Activated naive CD8-positive, alpha-beta T cell treated with anti-CD3 and anti-CD28 coated beads, Interleukin-2, amount 10 ng/mL, durations not matched to agents 7 days and 5 days (primary cell): ENCODE results near the gene NDUFS8. TPM values are rescaled to one million over a fixed set of nuclear protein-coding genes. Genes with fewer than 3 reads are reported as not detected.
"Not testable (repeated sequence)": the region's sequence is repeated elsewhere in the genome, so short reads cannot be mapped to it uniquely, and the experiment has no call there.

Source experiments
- ATAC-seq: fragments of 150-1000 bp; cut with Tn5 transposase; one replicate; pipeline ENCODE4 v1.10.0; 2021; ENCODE audit warnings: low read depth, moderate library complexity
- POLR2A ChIA-PET: fragments of 350-600 bp; sonication (Branson Sonifier 250); formaldehyde crosslinking; loops from one replicate; lab custom pipeline; 2021; ENCODE audit warnings: antibody characterized with exemption; lab: Charles Lee
- DNase-seq: peaks from one replicate; pipeline ENCODE4 v3.0.0; 2021
- H3K27ac Mint-ChIP-seq: one replicate; pipeline ENCODE4 v1.8.0; 2022; ENCODE audit warnings: mild to moderate bottlenecking, mixed read lengths
- H3K27me3 Mint-ChIP-seq: one replicate; pipeline ENCODE4 v1.8.0; 2022; ENCODE audit warnings: mild to moderate bottlenecking, moderate library complexity, mixed read lengths
- H3K36me3 Mint-ChIP-seq: one replicate; pipeline ENCODE4 v1.8.0; 2021; ENCODE audit warnings: mild to moderate bottlenecking, mixed read lengths
- H3K4me1 Mint-ChIP-seq: one replicate; pipeline ENCODE4 v1.8.0; 2021; ENCODE audit warnings: mixed read lengths
- H3K4me3 Mint-ChIP-seq: one replicate; pipeline ENCODE4 v1.8.0; 2022; ENCODE audit warnings: mild to moderate bottlenecking, moderate library complexity, mixed read lengths
- H3K9me3 Mint-ChIP-seq: one replicate; pipeline ENCODE4 v1.8.0; 2021; ENCODE audit warnings: mixed read lengths
- total RNA-seq, 2 experiments: library from RNA; stranded (reverse); gene quantifications; one replicate each; pipeline ENCODE4 v1.2.3, GENCODE V29; 2021

The NDUFS8 gene
- total RNA-seq, result 100 to 1,000 TPM; 117 to 128 TPM

DNA sequence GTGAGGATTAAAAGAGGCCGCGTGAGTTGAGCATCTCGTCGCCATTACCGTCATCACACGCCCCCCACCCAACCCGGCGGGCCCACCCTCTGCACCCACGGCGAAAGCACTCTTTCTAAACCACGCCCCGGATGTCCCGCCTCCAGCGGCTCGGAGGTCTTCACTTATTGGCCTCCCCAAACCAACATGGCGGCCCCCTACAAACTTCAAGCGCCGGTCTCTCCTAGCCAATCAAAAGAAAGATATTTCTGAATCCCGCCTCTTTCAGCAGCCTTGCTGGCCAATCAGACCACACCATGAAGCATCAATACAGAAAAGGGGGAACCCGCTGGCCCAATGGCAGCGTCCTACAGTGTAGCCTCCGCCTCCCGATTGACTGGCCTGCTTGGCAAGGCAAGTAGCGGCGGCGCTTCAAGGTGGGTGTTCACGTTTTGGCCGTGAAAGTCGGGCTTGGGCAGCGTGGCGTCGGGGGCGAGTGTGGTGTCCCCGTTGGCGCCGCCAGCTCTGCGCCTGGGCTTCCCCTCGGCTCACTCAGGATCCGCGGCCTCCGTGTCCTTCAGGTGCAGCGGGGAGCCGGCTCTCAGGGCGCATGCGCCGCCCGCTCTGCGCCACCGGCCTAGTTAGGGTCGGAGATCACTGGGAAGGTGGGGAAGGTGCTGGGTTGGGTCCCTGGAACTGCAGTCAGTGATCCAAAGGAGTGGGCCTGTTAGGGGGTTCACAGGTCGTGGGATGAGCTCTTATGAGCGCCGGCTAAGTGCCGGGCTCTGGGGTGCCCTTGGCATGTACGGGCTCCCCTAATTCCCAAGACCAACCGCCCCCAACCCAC, at the start of gene NDUFS8:
NDUFS8 (plus strand) TSS at position 364 of the 826 bp plus-strand sequence. CDS start 1,471 bp downstream, outside the sequence.
- Mint-ChIP-seq H3K27ac (peak within 1 kb of the TSS; percentile 98), H3K4me1 (peaks cover 21% of the 10 kb centered on the region), H3K27me3 (no peaks in the 10 kb centered on the region), H3K4me3 (peak within 1 kb of the TSS; percentile 97), H3K9me3 (no peaks in the 10 kb centered on the region), H3K36me3 (peaks cover 7% of the 10 kb centered on the region)
- DNase-seq, result peak; percentile 95
- POLR2A ChIA-PET, result interaction anchor here (0.6 to 2.5 kb wide), 2 partner anchors 9 to 95 kb away, joined by 4 to 15 read pairs; partner anchors contain the start of gene TCIRG1
- ATAC-seq, result peak; percentile 97

GRCh38 chr11:67981226-67981625, 49.3 kb upstream of the NDUFS8 start:
- ATAC-seq, H3K4me3 Mint-ChIP-seq, H3K9me3 Mint-ChIP-seq, H3K4me1 Mint-ChIP-seq, DNase-seq, POLR2A ChIA-PET, H3K36me3 Mint-ChIP-seq, H3K27me3 Mint-ChIP-seq, H3K27ac Mint-ChIP-seq: not testable (repeated sequence)

- H3K27ac Mint-ChIP-seq, POLR2A ChIA-PET, ATAC-seq, H3K4me3 Mint-ChIP-seq, H3K36me3 Mint-ChIP-seq, H3K4me1 Mint-ChIP-seq, H3K27me3 Mint-ChIP-seq, H3K9me3 Mint-ChIP-seq, DNase-seq: not testable (repeated sequence)
Measured at GRCh38 chr11:67982255-67982857, 48.1 kb upstream of the NDUFS8 start.

DNA sequence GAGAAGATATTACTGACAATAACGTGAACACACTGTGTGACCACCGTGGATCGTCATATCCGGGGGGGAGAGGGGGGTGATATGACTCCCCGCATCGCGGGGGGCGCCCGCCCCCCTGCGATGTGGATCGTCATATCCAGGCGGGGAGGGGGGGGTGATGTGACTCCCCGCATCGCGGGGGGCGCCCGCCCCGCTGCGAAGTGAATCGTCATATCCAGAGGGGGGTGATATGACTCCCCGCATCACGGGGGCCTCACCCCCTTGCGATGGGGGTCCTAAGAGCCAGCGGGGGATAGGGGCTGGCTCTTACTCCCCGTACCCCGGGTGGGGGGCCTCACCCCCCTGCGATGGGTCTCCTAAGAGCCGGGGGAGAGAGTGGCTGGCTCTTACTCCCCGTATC, 46.5 kb upstream of the NDUFS8 start:
- Mint-ChIP-seq H3K27ac (no peak overlapping the region), H3K4me3 (no peak overlapping the region), H3K9me3 (no peaks in the 10 kb centered on the region), H3K4me1 (no peaks in the 10 kb centered on the region), H3K27me3 (peaks cover 2% of the 10 kb centered on the region), H3K36me3 (no peaks in the 10 kb centered on the region)
- POLR2A ChIA-PET, result no interaction called here
- DNase-seq (no peak), ATAC-seq (no peak)

- H3K9me3 Mint-ChIP-seq, H3K4me1 Mint-ChIP-seq, DNase-seq, H3K27me3 Mint-ChIP-seq, ATAC-seq, H3K4me3 Mint-ChIP-seq, H3K36me3 Mint-ChIP-seq, H3K27ac Mint-ChIP-seq, POLR2A ChIA-PET: not testable (repeated sequence)
Measured at GRCh38 chr11:67985302-67985701, 45.2 kb upstream of the NDUFS8 start.

GRCh38 chr11:67990546-67991346, 39.7 kb upstream of the NDUFS8 start:
- POLR2A ChIA-PET, H3K9me3 Mint-ChIP-seq, ATAC-seq, H3K27ac Mint-ChIP-seq, H3K36me3 Mint-ChIP-seq, H3K4me1 Mint-ChIP-seq, H3K4me3 Mint-ChIP-seq, H3K27me3 Mint-ChIP-seq, DNase-seq: not testable (repeated sequence)

- H3K4me3 Mint-ChIP-seq, H3K4me1 Mint-ChIP-seq, H3K27me3 Mint-ChIP-seq, POLR2A ChIA-PET, ATAC-seq, H3K9me3 Mint-ChIP-seq, H3K27ac Mint-ChIP-seq, DNase-seq, H3K36me3 Mint-ChIP-seq: not testable (repeated sequence)
Measured at GRCh38 chr11:67991347-67992121, 38.9 kb upstream of the NDUFS8 start.

GRCh38 chr11:67993821-67994220, 36.7 kb upstream of the NDUFS8 start:
- not testable (repeated sequence) for H3K4me3 Mint-ChIP-seq, H3K27ac Mint-ChIP-seq

DNA sequence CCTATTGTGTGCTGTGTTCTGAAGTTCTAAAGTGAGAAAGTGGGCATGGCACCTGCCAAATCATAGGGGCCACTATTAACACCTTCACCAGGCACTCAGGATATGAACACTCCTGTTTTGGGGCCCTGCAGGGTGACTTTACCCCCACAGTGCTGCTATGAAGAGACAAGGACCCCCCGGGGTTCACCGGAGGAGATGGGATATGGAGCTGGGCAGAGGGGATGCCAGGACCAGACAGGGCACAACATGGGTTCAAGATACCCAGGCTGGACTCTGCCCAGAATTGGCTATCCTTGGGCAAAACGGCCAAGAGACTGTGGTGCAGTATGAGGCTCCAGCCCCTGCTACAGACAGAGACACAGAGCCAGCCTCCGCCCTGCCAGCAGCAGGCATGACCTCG, 36.1 kb upstream of the NDUFS8 start:
- DNase-seq, ATAC-seq, POLR2A ChIA-PET, H3K4me3 Mint-ChIP-seq, H3K27me3 Mint-ChIP-seq, H3K9me3 Mint-ChIP-seq, H3K27ac Mint-ChIP-seq: not testable (repeated sequence)
- peaks cover 15% of the 10 kb centered on the region for H3K36me3 Mint-ChIP-seq
- peaks cover 26% of the 10 kb centered on the region for H3K4me1 Mint-ChIP-seq

More at GRCh38 chr11:67993821-67994220, 36.7 kb upstream of the NDUFS8 start:
- H3K27me3 Mint-ChIP-seq, H3K9me3 Mint-ChIP-seq, POLR2A ChIA-PET, ATAC-seq: not testable (repeated sequence)
- DNase-seq, result peak; percentile 59
- H3K36me3 Mint-ChIP-seq, result peaks cover 15% of the 10 kb centered on the region
- peaks cover 24% of the 10 kb centered on the region for H3K4me1 Mint-ChIP-seq

GRCh38 chr11:67995129-67995528, 35.4 kb upstream of the NDUFS8 start:
- H3K4me3 Mint-ChIP-seq, H3K27ac Mint-ChIP-seq, H3K27me3 Mint-ChIP-seq, POLR2A ChIA-PET, DNase-seq, ATAC-seq, H3K9me3 Mint-ChIP-seq: not testable (repeated sequence)
- peaks cover 30% of the 10 kb centered on the region for H3K4me1 Mint-ChIP-seq
- H3K36me3 Mint-ChIP-seq, result peaks cover 15% of the 10 kb centered on the region

DNA sequence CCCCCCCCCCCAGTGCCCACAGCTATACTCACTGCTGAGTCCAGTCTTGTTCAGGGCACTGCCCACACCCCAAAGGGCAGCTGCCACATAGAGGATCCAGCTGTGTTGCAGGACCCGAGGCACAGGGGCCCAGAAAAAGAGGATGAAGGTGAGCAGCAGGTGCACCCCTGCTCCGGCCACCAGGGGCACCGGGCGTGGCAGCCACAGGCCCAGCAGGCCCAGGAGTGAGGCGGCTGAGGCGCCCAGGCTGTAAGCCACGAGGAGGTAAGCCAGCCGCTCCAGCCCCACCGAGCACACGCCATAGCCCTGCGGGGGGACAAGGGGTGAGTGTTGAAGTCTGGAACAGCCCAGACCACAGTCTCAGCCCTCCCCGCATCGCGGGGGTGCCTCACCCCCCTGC, 34.9 kb upstream of the NDUFS8 start:
- POLR2A ChIA-PET, H3K27ac Mint-ChIP-seq, H3K9me3 Mint-ChIP-seq, H3K27me3 Mint-ChIP-seq, H3K4me3 Mint-ChIP-seq, ATAC-seq: not testable (repeated sequence)
- peaks cover 15% of the 10 kb centered on the region for H3K36me3 Mint-ChIP-seq
- DNase-seq, result peak; percentile 28
- H3K4me1 Mint-ChIP-seq, result peaks cover 31% of the 10 kb centered on the region

DNA sequence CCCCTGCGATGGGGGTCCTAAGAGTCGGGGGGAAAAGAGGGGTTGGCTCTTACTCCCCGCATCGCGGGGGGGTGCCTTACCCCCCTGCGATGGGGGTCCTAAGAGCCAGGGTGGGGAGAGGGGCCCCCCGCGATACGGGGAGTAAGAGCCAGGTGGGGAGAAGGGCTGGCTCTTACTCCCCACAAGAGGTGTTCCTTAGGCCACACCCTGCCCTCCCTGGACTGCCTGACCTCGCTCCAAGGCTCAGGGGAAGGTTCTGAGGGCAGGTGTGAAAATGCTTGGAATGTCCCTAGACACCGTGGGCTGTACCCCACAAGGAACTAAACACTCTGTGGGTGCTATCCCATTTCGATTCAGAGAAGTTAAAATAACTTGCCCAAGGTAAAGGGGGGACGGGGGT, 34.4 kb upstream of the NDUFS8 start:
- Mint-ChIP-seq H3K4me1 (peaks cover 31% of the 10 kb centered on the region), H3K36me3 (peaks cover 15% of the 10 kb centered on the region), H3K27me3 (no peaks in the 10 kb centered on the region), H3K27ac (no peak overlapping the region), H3K4me3 (no peak overlapping the region), H3K9me3 (no peaks in the 10 kb centered on the region)
- ATAC-seq (no peak), DNase-seq (peak; percentile 18)
- POLR2A ChIA-PET, result no interaction called here
